ENCODE data around the gene CELA2B.

The CELA2B gene

GRCh38 chr1:15500184-15501178, 24.6 kb downstream of the CELA2B start:
- no peak overlapping the region for H3K4me3 ChIP-seq (ENCODE audit: low read depth, low read length)
- no peak for DNase-seq (ENCODE audit: low read depth)
- no peak for TF ChIP-seq CTCF (IDR thresholded peaks at IDR 0.05; ENCODE audit: insufficient read depth, low read depth, low read length, missing control alignments)

- peak; percentile 80 for TF ChIP-seq CTCF (IDR thresholded peaks at IDR 0.05; ENCODE audit: insufficient read depth, low read depth, low read length, missing control alignments)
- peak; percentile 67 for DNase-seq (ENCODE audit: low read depth)
- no peak overlapping the region for H3K4me3 ChIP-seq (ENCODE audit: low read depth, low read length)
Observed at GRCh38 chr1:15501208-15502032, 25.5 kb downstream of the CELA2B start.

GRCh38 chr1:15504436-15504835, 28.5 kb downstream of the CELA2B start:
- no peak for DNase-seq (ENCODE audit: low read depth)
- TF ChIP-seq CTCF (IDR thresholded peaks at IDR 0.05; ENCODE audit: insufficient read depth, low read depth, low read length, missing control alignments): no peak
- no peak overlapping the region for H3K4me3 ChIP-seq (ENCODE audit: low read depth, low read length)

- H3K4me3 ChIP-seq (ENCODE audit: low read depth, low read length): no peak overlapping the region
- TF ChIP-seq CTCF (IDR thresholded peaks at IDR 0.05; ENCODE audit: insufficient read depth, low read depth, low read length, missing control alignments): no peak
- DNase-seq (ENCODE audit: low read depth): no peak
Observed at GRCh38 chr1:15506831-15507230, 30.9 kb downstream of the CELA2B start.

- DNase-seq (ENCODE audit: low read depth): no peak
- H3K4me3 ChIP-seq (ENCODE audit: low read depth, low read length): no peak overlapping the region
- no peak for TF ChIP-seq CTCF (IDR thresholded peaks at IDR 0.05; ENCODE audit: insufficient read depth, low read depth, low read length, missing control alignments)
Observed at GRCh38 chr1:15507278-15507677, 31.4 kb downstream of the CELA2B start.

- DNase-seq (ENCODE audit: low read depth): no peak
- no peak for TF ChIP-seq CTCF (IDR thresholded peaks at IDR 0.05; ENCODE audit: insufficient read depth, low read depth, low read length, missing control alignments)
- no peak overlapping the region for H3K4me3 ChIP-seq (ENCODE audit: low read depth, low read length)
Observed at GRCh38 chr1:15508700-15509487, 33.0 kb downstream of the CELA2B start.
